HG02884 (cell line): ENCODE data around the gene DPM2.

Experiments
- ATAC-seq: cut with Tn5 transposase; IDR thresholded peaks from one replicate; pipeline ENCODE4 v1.9.1; 2021; ENCODE audit warnings: mild to moderate bottlenecking, moderate library complexity; ENCODE audit not compliant: unreplicated experiment

The DPM2 gene

GRCh38 chr9:127958728-127959127 is 21.1 kb upstream of the DPM2 start:
- ATAC-seq: no peak

- no peak for ATAC-seq
Observed at GRCh38 chr9:127955294-127956015, 17.8 kb upstream of the DPM2 start.

- ATAC-seq: no peak
Observed at GRCh38 chr9:127954831-127955293, 17.2 kb upstream of the DPM2 start.

GRCh38 chr9:127953768-127954505 is 16.3 kb upstream of the DPM2 start:
- ATAC-seq: no peak

GRCh38 chr9:127953154-127953553 is 15.5 kb upstream of the DPM2 start:
- ATAC-seq: no peak

GRCh38 chr9:127950513-127951289 is 13.0 kb upstream of the DPM2 start:
- ATAC-seq: no peak

- no peak for ATAC-seq
Observed at GRCh38 chr9:127949827-127950512, 12.3 kb upstream of the DPM2 start.

- no peak for ATAC-seq
Observed at GRCh38 chr9:127947841-127948710, 10.4 kb upstream of the DPM2 start.

- ATAC-seq: no peak
Observed at GRCh38 chr9:127946728-127947127, 9.1 kb upstream of the DPM2 start.

- no peak for ATAC-seq
Observed at GRCh38 chr9:127945942-127946341, 8.3 kb upstream of the DPM2 start.

- no peak for ATAC-seq
Observed at GRCh38 chr9:127945338-127945737, 7.7 kb upstream of the DPM2 start.

GRCh38 chr9:127944586-127945218 is 7.0 kb upstream of the DPM2 start:
- ATAC-seq: no peak

GRCh38 chr9:127943731-127944144 is 6.1 kb upstream of the DPM2 start:
- ATAC-seq: no peak

- ATAC-seq: no peak
Observed at GRCh38 chr9:127943011-127943662, 5.5 kb upstream of the DPM2 start.

- ATAC-seq: no peak
Observed at GRCh38 chr9:127942216-127943010, 4.8 kb upstream of the DPM2 start.

- ATAC-seq: no peak
Observed at GRCh38 chr9:127941961-127942215, 4.2 kb upstream of the DPM2 start.

GRCh38 chr9:127941062-127941960 is 3.7 kb upstream of the DPM2 start:
- ATAC-seq: no peak

GRCh38 chr9:127940593-127940992 is 2.9 kb upstream of the DPM2 start:
- ATAC-seq: no peak
